ENCODE measurements around the gene PEPD.

Gene PEPD

DNA sequence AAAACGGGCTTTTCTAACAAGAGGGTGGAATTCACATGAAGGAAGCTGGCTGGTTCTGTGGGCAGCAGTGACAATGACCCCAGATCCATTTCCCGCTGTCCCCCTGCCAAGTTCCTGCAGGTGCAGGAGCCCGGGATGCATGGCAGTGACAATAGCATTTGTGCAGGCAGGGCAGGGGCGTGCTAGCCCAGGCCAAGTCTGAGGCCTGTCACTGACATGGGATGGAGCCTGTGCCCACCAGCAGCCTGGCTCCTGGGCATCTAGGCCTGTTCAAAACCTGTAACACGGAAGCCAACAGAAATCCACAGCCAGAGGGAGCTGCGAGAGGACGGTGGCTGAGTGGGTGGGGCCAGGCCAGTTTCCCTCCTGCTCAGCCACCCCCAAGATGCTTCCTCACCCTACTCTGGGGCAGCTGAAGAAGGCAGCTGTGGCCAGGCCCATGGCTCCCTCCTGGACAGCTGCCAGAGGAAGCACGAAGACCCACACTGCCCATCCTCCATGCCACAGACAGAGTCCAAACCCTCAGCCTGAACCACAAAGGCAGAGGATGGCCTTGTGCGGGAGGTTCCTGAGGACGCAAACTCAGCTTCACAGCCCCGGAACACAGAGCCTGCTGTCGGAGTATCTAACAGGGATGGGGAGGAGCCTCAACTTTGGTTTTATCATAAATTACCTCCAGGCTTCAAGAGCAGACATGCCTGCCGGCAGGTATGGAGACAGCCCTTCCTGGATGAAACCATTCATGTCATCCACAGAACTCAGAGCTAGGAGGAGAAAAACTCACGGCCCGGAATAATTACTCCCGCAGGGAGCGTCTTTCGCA, 74.0 kb downstream of the PEPD start:
- Mint-ChIP-seq H3K9me3 (no peaks in the 10 kb centered on the region), H3K4me1 (no peaks in the 10 kb centered on the region), H3K27me3 (no peaks in the 10 kb centered on the region), H3K27ac (no peak overlapping the region), H3K4me3 (no peak overlapping the region), H3K36me3 (peaks cover 10% of the 10 kb centered on the region)
- DNase-seq (ENCODE audit: low spot score in 2 of 2) (no peak), ATAC-seq (ENCODE audit: low read depth) (no peak)

DNA sequence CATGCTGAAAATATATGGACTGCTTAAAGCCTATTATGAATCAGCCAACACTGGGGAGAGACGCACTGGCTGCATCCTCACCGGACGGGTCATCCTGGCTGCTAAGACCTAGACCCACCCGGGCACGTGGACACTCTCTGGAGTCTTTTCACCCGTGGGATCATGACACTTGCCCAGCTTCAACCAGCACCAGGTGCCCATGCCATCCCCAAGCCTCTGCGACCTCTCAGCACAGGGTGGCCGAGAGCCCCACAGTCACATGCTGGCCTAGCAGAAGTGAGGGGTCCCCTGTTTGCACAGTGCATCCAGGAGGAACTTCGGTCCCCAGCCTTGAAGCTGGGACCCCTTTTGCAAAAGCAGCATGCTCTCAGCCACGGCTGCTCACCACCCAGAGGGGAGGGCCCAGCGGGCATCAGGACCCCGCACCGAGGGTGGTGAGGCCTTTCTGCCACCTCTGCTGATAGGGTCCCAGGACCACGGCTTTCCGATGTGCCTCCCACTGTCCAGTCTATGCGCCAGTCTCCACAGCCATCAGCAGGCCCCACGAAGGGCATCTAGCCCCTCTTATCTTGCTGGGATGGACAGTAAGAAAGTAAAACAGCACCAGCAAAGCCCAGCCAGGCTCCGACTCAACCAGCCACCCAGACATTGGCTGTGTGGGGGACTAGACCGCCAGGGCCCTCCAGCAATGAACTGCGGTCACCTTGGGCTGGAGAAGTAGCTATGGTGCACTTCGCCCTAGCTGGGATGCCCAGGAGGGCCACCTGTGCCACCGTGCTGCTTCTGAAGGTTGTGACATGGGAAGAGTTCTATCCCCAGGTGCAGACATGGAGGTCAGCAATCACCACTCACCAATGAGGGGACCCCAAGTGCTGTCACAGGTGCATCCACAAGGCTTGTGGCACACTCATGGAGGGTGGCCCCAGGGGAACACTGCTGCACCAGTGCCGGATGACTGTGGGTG, 75.0 kb downstream of the PEPD start:
- Mint-ChIP-seq H3K27me3 (no peaks in the 10 kb centered on the region), H3K4me3 (no peak overlapping the region), H3K4me1 (no peaks in the 10 kb centered on the region), H3K9me3 (no peaks in the 10 kb centered on the region), H3K27ac (no peak overlapping the region), H3K36me3 (peaks cover 10% of the 10 kb centered on the region)
- no peak for ATAC-seq (ENCODE audit: low read depth)
- DNase-seq (ENCODE audit: low spot score in 2 of 2) = no peak

DNA sequence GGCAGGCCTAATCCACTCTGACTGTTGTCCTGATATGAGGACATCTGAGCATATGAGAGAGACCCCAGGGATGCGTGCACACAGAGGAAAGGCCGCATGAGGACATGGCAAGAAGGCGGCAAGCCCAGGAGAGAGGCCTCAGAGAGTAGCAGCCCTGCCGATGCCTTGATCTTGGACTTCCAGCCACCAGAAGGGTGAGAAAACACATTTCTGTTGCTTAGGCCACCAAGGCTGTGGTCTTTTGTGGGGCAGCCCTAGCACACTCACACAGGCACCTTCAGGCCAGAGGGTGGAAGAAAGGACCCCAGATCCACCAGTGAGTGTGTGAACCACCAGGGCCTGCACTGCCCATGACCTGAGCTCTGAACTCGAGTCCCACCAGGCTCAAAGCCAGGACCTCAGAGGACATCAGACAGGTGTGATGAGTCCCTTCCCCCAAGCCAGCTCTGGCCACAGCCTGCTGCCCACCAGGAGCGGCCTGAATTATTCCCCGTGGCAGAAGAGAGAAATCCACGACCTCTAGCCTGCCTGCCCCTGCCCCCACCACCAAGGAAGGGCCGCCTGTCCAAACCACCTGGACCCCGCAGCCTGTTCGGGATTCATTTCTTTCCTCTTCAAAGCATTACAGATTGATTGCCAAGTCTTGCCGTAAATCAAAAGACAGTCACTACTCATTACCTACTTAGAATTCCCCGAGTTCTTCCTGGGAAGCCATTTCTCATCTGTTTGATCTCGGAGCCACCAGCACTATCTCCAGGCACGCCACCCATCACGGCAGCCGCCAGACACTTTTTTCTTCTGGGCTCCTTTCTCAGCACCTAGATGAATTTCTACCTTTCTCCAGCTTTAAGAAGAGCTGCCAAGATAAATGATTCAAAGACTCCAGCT, 75.9 kb downstream of the PEPD start:
- Mint-ChIP-seq H3K4me1 (no peaks in the 10 kb centered on the region), H3K36me3 (peaks cover 10% of the 10 kb centered on the region), H3K9me3 (no peaks in the 10 kb centered on the region), H3K27ac (no peak overlapping the region), H3K4me3 (no peak overlapping the region), H3K27me3 (no peaks in the 10 kb centered on the region)
- ATAC-seq (ENCODE audit: low read depth) = no peak
- no peak for DNase-seq (ENCODE audit: low spot score in 2 of 2)

DNA sequence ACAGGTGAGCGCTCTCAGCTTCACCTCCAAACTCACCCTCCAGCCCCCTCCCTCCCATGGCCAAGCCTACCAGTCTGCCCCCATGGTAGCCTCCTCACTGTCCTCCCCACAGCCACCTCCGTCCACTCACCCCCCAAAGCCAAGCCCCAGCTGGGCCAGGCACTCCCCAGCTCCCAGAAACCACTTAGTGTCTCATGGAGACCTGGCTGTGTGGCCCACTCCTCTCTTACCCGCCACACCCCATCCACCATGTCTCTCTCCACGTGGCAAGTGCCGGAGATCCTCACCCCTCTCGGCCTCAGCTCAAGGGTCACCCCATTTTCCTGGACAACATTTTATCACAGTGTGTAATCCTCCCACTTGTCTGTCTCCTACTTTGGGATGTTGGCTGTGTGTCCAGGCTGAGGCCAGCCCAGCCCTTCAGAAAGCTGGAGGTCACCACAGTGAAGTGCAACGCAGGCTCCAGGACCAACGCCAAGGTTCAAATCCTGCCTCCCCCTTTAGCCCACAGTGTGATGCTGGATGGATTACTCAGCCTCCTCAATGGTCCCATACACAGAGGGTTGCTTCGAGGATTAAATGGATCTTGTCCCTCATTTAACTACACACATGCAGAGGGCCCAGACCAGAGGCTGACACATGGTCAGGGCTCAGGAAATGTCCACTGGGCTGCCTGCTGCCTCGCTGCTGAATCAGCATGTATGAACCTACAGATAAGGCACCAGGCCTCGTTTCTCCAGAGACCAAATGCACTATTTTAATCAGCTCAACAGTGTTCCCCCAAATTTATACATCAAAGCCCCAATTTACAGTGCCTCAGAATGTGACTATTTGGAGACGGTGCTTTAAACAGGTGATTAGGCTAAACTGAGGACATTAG, 76.8 kb downstream of the PEPD start:
- Mint-ChIP-seq H3K27ac (no peak overlapping the region), H3K9me3 (no peaks in the 10 kb centered on the region), H3K4me1 (no peaks in the 10 kb centered on the region), H3K27me3 (no peaks in the 10 kb centered on the region), H3K4me3 (no peak overlapping the region), H3K36me3 (peaks cover 10% of the 10 kb centered on the region)
- no peak for DNase-seq (ENCODE audit: low spot score in 2 of 2)
- no peak for ATAC-seq (ENCODE audit: low read depth)

DNA sequence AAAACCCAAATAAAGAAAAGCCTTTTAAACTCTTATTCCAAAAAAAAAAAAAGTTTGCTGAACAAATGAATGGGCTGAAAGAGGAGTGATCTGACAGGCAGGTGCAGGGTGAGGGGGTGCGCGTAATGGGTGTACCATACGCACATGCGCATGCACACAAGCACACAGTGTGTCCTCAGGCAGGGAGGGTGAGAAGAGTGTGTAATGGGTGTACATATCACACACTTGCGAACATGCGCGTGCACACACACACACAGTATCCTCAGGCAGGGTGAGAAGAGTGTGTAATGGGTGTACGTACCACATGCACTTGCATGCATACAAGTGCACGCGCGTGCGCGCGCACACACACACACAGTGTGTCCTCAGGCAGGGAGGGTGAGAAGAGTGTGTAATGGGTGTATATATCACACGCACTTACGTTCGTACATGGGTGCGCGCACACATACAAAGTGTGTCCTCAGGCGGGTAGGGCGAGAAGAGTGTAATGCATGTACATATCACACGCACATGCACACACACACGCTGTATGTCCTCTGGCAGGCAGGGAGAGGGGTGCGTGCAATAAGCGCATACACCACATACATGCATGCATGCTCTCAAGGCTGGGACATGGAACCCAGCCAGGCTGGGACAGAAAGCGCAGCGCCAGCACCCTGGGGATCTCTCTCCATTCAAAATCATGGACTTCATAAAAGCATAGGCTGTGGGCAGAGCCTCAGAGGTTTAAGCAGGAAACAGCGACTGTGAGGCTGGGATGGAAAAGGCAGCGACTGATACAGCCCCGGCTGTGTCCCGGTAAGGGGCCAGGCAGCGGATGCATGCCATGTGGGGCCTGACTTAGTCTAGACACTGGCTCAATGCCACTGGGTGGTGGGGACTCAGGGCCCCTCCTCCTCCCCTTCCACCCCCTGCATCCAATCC, 77.7 kb downstream of the PEPD start:
- DNase-seq (ENCODE audit: low spot score in 2 of 2) (no peak), ATAC-seq (ENCODE audit: low read depth) (no peak)
- Mint-ChIP-seq H3K36me3 (peaks cover 6% of the 10 kb centered on the region), H3K9me3 (no peaks in the 10 kb centered on the region), H3K4me3 (no peak overlapping the region), H3K27me3 (no peaks in the 10 kb centered on the region), H3K4me1 (no peaks in the 10 kb centered on the region), H3K27ac (no peak overlapping the region)

DNA sequence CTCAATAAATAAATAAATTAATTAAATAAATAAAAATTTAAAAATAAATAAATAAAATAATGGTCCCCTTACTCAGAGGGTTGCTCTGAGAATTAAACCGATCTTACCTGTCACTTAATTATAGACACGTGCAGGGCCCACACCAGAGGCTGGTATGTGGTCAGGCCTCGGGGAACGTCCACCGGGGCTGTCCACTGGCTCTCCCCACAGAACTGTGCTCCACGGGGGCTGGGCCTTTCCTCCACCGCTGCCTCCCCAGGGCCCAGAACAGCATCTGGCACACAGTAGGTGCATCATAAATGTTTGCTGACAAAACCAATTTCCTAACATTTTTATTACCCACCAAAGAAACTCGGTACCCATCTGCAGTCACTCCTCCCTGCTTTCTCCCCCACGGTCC, 78.9 kb downstream of the PEPD start:
- ATAC-seq (ENCODE audit: low read depth) (no peak), DNase-seq (ENCODE audit: low spot score in 2 of 2) (no peak)
- no peak overlapping the region for H3K4me3 Mint-ChIP-seq
- H3K4me1 Mint-ChIP-seq = no peaks in the 10 kb centered on the region
- H3K27ac Mint-ChIP-seq = no peak overlapping the region
- peaks cover 6% of the 10 kb centered on the region for H3K36me3 Mint-ChIP-seq
- no peaks in the 10 kb centered on the region for H3K9me3 Mint-ChIP-seq
- no peaks in the 10 kb centered on the region for H3K27me3 Mint-ChIP-seq

DNA sequence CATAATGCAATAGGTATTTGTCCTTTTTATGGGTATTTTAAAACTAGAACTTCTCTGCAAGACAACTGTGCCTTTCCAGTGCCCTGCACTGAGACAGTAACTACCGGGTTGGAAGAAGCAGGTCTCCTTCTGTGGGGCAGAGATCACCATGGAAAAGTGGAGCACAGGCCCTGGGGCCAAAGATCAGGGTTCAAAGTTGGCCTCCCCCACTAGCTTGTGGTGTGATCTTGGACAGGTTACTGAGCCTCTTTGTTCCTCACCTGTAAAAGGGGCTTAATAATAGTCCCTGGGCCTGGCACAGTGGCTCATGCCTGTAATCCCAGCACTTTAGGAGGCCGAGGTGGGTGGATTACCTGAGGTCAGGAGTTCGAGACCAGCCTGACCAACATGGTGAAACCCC, 79.8 kb downstream of the PEPD start:
- Mint-ChIP-seq H3K4me1 (no peaks in the 10 kb centered on the region), H3K9me3 (no peaks in the 10 kb centered on the region)

DNA sequence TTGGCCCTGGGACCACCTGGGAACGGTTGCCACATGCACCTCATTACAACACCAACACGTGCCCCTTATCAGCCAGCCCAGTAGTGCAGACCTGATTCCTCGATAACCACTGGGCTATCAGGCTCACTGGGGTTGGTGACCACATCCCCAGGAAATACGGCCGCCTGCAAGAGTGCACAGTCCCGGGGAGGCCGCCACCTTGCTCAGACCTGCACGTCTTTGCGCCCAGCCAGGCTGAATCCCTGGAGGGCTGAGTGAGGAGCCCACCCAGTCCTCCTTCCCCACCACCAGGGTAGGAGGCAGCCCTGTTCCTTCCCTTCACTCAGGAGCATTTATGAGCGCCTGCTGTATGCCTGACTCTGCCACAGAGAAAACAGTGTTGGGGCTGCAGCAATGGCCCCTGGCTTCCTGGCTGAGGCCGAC, 80.3 kb downstream of the PEPD start:
- DNase-seq (ENCODE audit: low spot score in 2 of 2) (no peak), ATAC-seq (ENCODE audit: low read depth) (no peak)
- Mint-ChIP-seq H3K27me3 (no peaks in the 10 kb centered on the region), H3K27ac (no peak overlapping the region), H3K9me3 (no peaks in the 10 kb centered on the region), H3K36me3 (peaks cover 6% of the 10 kb centered on the region), H3K4me1 (no peaks in the 10 kb centered on the region), H3K4me3 (no peak overlapping the region)

More for the DNA sequence above, 79.8 kb downstream of the PEPD start:
- no peak overlapping the region for H3K4me3 Mint-ChIP-seq
- no peaks in the 10 kb centered on the region for H3K27me3 Mint-ChIP-seq
- no peak overlapping the region for H3K27ac Mint-ChIP-seq
- DNase-seq (ENCODE audit: low spot score in 2 of 2) (no peak), ATAC-seq (ENCODE audit: low read depth) (no peak)
- peaks cover 6% of the 10 kb centered on the region for H3K36me3 Mint-ChIP-seq

DNA sequence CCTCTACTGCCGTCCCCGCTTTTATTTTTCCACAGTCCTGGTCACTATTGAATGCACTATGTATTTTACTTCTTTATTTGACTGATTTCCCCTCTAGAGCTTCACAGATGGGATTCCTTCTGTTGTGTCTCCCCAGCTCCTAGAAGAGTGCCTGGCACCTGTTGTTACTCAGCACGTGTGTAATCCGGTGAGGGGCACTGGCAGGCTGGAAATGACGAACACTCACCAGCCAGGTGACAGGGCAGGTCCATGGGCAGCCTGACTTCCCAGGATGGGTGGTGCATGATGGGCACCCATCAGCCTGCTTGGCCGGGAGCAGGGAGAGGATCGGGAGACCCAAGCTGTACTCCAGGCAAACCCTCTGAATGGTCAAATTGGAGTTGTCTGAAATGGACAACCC, 80.9 kb downstream of the PEPD start:
- no peaks in the 10 kb centered on the region for H3K27me3 Mint-ChIP-seq
- no peaks in the 10 kb centered on the region for H3K9me3 Mint-ChIP-seq
- H3K36me3 Mint-ChIP-seq = peaks cover 6% of the 10 kb centered on the region
- DNase-seq (ENCODE audit: low spot score in 2 of 2) (no peak), ATAC-seq (ENCODE audit: low read depth) (no peak)
- no peak overlapping the region for H3K4me3 Mint-ChIP-seq
- H3K4me1 Mint-ChIP-seq = no peaks in the 10 kb centered on the region
- H3K27ac Mint-ChIP-seq = no peak overlapping the region

DNA sequence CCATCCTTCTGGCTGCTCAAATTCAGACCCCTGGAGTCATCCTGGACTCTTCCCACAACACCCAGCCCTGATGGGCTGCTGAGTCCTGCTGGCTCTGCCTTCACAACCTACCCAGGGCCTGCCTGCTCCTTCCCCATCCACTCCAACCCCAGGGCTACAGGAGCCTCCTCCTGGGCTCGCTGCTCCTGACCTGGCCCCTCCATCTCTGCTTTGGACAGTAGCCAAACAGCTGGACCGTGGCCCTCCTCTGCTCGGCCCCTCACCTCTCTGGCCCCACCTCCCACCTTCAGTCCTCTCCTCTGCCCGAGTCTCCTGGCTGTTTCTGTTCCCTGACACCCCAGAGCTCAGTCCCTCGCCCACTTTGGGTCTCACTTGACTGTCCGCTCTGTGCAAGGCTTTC, 81.3 kb downstream of the PEPD start:
- Mint-ChIP-seq H3K4me1 (no peaks in the 10 kb centered on the region), H3K36me3 (peaks cover 6% of the 10 kb centered on the region), H3K9me3 (no peaks in the 10 kb centered on the region), H3K27ac (no peak overlapping the region), H3K4me3 (no peak overlapping the region), H3K27me3 (no peaks in the 10 kb centered on the region)
- DNase-seq (ENCODE audit: low spot score in 2 of 2) (no peak), ATAC-seq (ENCODE audit: low read depth) (no peak)

DNA sequence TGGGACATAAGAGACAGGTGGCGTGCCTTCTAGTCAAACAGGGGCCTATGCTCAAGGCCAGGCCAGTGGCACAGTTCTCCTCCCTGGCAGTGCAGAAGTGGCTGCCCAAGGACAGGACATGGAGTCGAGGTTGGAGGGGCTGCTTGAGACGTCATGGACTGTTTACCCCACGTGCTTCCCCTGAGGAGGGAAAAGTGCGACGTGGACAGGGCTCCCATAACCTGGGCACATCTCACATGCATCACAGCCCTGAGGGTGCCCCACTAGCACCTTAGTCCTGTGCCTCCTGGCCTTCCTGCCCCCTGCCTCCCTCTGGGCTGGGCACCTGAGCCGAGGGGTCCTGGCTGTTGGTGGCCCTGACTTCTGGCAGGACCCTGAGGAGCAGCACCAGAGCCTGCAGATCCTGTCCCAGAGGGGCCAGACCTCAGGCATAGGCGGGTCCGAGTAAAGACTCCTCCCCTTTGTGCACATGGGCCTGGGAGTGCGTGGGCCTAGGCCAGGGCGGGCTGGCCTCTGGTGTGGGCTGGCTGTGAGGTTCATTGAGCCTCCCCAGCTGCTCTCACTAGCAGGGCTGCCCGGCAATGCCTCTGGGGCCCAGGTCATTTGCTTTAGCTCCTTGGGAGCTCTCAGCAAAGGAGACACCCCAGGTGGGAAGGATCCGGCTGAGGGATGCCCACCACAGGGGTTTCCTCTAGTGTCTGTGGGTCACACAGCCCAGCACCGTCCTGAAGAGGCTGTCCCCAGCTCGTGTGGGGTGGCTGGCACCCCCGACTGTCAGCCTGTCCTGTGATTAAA, 82.4 kb downstream of the PEPD start:
- no peak for DNase-seq (ENCODE audit: low spot score in 2 of 2)
- ATAC-seq (ENCODE audit: low read depth) = no peak
- H3K36me3 Mint-ChIP-seq = peaks cover 7% of the 10 kb centered on the region
- H3K27ac Mint-ChIP-seq = no peak overlapping the region
- H3K9me3 Mint-ChIP-seq = no peaks in the 10 kb centered on the region
- no peaks in the 10 kb centered on the region for H3K4me1 Mint-ChIP-seq
- no peak overlapping the region for H3K4me3 Mint-ChIP-seq
- H3K27me3 Mint-ChIP-seq = no peaks in the 10 kb centered on the region

Data from memory B cell (primary cell).